GM19328 (cell line): ENCODE data around the gene RAD51B.
"Not testable (repeated sequence)": the region's sequence is repeated elsewhere in the genome, so short reads cannot be mapped to it uniquely, and the experiment has no call there.

ENCODE experiments used
- ATAC-seq: cut with Tn5 transposase; IDR thresholded peaks from one replicate; pipeline ENCODE4 v1.9.1; 2021; ENCODE audit warnings: mild to moderate bottlenecking, moderate library complexity; ENCODE audit not compliant: unreplicated experiment

RAD51B gene

DNA sequence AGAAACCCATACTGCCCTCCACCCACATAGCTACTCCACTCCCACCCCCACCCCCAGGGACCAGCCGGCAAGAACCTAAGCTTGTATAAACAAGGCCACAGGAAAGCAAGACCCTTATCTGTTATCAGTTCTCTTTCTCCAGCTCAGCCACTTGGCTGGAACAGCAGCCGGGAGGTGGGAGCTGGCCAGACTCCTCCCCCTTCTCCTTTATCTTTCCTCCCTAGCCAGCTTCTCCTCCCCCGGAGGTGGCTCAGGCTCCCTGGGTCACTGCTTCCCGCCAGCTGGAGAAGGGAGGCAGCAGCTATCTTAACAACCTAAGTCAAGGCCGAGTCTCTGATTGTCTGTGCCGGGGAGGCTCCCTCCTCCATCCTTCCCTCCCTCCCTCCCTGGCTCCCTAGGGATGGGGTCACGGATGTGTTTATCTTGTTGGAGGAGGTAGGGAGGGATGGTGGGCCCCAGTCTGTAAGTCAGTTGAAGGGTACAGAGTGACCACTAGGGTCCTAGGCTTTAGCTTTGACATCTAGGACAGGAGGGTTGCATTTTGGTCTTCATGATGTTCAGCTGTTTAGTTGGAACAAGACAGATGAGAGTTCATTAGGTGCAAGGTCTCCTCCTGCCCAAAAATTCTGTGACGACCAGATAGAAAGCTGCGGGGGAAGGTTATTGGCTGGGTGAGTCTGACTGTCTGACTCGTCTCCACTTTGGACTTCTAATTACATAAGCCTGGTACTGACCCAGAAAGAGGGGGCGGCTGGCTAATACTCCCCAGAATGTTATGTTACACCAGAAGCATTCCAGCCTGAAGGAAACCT, 943.6 kb downstream of the RAD51B start:
- no peak for ATAC-seq

DNA sequence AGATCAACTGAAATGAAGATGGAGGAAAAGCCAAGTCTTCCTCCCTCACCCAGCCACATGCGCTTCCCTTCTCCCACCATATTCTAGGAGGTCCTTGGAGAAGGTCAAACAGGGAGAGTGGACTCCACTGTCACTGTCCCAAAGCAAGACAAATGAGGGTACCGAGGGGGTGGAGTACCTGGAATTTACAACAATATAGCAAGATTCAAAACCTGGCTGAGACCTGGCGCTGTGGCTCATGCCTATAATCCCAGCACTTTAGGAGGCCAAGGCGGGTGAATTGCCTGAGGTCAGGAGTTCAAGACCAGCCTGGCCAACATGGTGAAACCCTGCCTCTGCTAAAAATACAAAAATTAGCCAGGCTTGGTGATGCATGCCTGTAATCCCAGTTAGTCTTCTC, 944.3 kb downstream of the RAD51B start:
- not testable (repeated sequence) for ATAC-seq

DNA sequence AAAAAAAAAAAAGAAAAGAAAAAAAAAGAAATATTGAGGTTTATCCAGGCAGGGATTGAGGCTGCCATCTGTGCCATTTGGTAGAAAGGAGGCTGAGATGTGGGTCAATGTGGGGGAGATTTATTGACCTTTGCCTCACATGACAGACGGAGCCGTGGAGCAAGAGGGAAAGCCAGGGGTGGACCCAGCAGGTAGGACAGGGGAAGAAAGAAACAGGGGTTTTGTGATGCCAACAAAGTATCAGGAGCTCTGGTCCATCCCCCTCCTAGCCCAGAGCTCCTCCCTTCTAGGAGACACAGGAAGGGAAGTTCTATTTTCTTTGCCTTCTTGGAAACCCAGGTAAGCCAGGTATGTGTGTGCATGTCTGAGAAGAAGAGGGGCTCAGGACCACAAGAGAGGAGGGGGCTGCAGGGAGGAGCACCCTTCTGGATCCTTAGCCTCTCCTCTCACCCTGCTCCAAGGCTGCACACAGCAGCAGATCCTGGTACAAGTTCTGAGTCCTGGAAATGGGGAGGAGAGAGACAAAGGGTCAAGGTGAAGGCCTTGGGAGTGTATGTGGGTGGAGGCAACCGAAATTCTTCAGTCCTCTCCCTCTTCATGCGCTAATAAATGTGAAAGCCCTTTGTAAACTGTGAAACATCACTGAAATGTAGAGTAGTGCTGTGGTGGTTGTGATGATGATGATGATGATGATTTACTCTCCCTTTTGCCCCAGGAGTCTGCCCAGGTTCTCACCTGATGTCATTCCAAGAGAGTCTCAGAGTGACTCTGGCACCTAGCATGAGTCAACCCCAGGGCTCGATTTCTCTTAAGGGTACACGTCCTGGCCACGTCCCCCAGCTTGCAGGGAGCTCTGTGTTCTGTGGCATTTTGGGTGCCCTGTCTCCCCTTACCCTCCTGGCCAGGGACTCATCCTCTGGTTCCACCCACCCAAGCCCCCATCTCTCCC, 947.0 kb downstream of the RAD51B start:
- ATAC-seq: no peak

DNA sequence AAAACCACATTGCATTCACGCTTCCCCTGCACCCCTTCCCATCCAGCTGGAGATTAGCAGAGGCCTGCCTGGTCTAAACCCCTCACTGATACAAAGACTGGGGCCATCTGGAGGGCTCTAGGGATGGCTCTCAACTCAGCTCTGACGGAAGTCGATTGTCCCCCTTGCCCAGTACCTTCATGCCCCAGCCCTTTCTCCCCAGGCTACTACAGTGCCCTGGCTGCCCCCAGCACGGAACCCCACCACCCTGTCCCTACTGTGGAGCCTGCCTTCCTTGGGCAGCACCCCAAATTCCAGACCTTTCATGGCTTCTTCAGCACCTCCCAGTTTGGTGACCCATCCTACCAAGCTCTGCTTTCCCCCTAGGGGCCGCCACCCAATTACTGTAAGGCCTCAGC, 947.7 kb downstream of the RAD51B start:
- ATAC-seq: no peak

DNA sequence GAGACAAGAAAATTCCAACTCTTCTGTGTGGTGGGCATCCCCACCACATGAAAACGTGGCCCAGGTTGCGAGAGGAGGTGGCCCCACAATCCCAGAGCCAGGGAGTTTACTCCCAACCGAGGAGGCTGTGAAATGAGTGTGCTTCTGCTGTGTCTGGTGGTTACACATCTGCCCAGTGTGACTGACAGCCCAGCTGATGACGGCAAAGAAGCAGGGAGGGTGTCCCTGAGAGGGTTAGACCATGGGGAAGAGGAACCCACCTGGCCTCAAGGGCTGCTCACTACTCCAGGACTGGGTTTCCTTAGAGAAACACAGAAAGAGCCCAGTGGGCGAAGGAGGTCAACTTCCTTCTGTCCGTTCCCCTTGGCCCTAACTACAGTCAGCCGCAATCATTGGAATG, 948.7 kb downstream of the RAD51B start:
- no peak for ATAC-seq

DNA sequence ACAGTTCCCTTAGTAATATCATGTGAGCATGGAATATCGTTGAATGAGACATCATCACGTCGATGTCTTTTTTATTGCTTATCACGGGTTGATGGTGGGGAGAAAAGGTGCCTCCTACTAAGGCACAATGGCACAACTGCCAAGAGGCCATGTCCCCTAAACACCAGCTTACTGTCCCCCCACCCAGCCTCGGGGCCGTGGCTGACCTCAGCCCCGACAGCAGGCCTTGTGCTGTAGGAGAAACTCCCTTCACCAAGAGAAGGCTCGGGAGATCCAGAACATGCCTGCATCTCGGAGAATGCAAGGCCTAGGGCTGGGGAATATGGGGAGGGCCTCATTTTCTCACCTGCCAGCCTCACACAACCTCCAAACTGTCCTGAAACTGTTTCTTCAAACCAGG, 950.5 kb downstream of the RAD51B start:
- ATAC-seq: no peak

DNA sequence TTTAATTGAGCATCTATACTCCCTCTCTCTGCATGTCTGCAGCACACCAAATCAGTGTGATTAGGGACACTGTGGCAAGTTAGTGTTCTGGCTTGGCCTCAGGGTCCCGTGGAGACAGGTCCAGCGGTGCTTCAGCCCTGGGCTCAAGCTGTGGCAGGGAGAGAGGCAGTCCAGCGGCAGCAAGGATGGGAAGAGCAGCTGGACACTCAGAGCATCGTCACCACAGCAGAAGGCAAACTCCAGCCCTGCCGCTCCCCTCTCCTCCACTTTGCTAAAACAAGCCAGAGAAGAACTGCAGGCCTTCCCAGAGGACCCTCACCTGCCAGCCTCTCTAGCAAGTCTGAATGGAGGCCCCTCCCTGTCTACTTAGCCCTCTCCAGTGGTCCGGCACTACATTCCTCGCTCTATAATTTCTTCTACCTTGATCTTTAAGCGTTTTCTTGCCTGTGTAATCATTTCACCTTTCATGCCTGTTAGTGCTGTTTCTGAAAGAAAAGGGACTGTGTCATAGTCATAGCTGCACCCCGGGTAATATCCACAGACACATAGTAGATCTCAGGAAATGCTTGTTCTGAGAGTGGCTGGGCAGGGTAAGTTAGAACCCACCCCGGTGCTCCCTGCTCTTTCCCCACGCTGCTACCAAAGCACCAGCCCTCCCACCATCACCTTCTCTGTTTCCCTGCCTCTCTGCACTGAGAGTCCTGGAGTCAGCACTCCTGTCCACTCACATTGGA, 951.1 kb downstream of the RAD51B start:
- no peak for ATAC-seq

DNA sequence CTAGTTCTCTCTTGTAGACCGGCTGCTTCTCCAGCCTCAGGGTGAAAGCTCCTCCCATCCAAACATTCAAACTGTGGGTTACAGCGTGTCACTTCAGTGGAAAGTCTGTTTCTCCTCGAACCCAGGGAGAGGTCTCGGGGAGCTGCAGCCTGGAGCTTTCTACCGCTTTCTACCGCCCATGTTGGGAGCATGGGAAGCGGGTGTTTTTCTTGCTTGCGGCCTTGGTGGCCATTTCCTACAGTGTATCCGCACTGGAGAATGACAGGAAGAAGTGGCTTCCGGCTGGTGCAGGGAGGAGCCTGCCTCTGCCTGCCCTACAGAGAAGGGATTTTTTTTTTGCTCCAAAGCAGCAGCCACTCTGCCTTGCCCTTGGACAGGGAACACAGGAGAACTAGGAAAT, 952.1 kb downstream of the RAD51B start:
- ATAC-seq: no peak

DNA sequence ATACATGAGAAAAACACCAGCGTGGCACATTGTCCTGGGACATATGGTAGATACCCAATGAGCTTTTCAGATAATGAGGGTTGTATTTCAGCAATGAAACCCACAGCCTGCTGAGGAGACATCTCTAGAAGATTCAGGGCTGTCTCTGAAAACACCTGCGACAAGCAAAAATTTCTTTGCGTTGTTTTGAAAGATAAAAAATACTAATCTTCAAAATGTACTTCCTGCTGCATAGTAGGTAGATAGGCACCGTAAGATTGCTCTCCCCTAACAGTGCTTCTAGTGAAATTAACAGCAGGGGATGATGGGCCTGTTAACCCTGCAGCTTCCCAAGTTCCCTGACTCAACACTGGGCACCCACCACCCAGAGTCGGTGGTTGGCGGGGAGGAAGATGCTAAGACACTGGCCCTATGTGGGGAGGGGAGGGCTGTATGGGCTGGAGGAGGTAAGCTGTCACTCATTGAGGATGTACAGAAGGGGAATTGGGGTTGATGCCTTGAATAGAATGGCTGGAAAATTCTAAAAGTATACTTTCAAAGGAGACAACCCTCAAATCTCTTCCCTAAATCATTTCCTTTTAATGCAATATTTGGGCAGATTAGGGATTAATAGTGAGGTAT, 953.3 kb downstream of the RAD51B start:
- ATAC-seq: no peak

DNA sequence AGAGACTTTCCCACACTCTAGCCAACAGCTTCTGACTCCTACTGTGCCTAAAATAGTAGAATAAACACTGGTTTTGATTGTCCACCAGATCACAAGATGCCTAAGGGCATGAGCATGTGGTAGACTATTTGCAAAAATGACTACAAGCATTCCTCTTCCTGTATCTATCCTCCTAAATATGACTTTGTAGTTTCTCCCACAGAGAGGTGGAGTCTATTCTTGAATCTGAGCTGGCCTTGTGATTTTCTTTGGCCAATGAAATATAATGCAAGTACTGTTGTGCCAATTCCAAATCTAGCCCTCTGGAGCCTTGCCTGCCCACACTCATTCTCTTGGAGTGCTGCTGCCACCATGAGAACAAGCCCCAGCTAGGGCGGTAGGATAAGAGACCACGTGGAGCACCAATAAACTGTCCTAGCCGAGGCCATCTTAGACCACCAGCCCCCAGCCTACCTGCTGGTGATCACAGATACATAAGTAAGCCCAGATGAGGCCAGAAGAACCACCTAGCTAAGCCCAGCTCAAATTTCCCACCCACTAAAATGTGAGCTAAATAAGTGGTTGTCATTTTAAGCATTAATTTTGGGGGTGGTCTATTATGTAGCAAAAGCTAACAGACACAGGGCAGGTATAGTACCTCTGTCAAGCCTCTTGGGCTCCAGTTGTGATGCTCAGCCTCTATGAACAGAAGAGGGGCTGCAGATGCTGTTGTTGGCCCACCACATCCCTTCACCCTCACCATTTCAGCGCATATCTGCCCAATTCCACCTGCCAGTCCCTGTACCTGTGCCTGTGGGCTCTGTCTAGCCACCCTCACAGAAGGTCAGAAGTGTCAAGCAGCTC, 955.4 kb downstream of the RAD51B start:
- ATAC-seq: no peak

DNA sequence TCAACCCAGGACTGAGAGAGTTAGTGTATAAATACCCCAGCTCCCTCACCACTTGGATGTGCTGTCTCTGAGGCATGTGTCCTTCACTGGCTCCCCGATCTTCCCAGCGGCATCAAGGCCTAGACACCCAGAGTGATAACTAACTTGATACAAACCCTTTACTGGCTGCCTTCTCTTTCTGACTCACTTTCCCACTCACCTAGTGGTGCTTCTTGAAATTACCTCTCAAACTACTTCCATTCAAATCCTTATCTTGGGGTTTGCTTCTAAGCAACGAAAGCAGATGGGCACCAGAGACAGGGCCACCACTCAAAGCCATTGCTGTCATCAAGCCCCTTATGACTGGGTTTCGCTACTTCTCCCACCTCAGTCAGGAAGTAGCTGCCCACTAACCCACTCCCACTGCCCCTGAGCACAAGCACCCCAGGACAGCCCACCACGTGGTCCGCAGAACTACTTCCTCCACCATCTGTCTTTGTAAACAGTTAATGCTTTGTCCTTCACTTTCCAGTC, 956.1 kb downstream of the RAD51B start:
- ATAC-seq: no peak

DNA sequence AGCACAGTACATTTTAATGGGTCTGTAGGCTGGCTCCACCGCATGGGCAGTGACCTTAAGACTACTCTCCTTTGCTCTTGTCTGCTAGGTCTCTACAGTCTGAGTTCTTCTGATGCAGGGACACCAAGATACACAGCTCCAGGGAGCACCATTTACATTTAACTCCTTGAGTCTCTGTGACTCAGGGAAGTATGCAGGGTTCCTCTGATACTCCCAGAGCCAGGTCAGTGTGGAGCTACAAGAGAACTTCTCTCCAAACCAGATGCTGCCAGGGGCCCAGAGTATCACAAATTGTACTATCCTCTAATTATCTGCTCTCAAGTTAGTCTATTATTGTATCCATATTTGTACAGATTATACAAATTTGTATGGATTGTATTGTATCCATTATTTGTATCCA, 958.1 kb downstream of the RAD51B start:
- ATAC-seq: no peak
